Chondrocyte (in vitro differentiated cells): ENCODE data around the gene PDZRN3. TPM values are rescaled to one million over a fixed set of nuclear protein-coding genes. Genes with fewer than 3 reads are reported as not detected.

Source experiments
- DNase-seq: peaks from one replicate; pipeline ENCODE4 v3.0.0; 2021; ENCODE audit warnings: mixed read lengths, low spot score
- H3K27ac Mint-ChIP-seq: one replicate; pipeline ENCODE4 v1.8.0; 2021; ENCODE audit warnings: mild to moderate bottlenecking, moderate library complexity, mixed read lengths; ENCODE audit not compliant: unreplicated experiment
- H3K27me3 Mint-ChIP-seq: 2 replicates; pipeline ENCODE4 v1.8.0; 2021; ENCODE audit warnings: low read depth, mixed read lengths
- H3K36me3 Mint-ChIP-seq: 2 replicates; pipeline ENCODE4 v1.8.0; 2021; ENCODE audit warnings: low read depth, mixed read lengths
- H3K4me1 Mint-ChIP-seq: 2 replicates; pipeline ENCODE4 v1.8.0; 2021; ENCODE audit warnings: low read depth, mild to moderate bottlenecking, mixed read lengths
- H3K4me3 Mint-ChIP-seq: one replicate; pipeline ENCODE4 v1.8.0; 2021; ENCODE audit warnings: mild to moderate bottlenecking, moderate library complexity, mixed read lengths; ENCODE audit not compliant: unreplicated experiment
- H3K9me3 Mint-ChIP-seq: 2 replicates; pipeline ENCODE4 v1.8.0; 2021; ENCODE audit warnings: low read depth, mixed read lengths
- total RNA-seq: library from RNA; stranded (reverse); gene quantifications from 3 replicates; pipeline ENCODE4 v1.2.1, GENCODE V29; 2021
- TF ChIP-seq, protein P1 (sequence below): fragments of 200-600 bp; sonication (generic); IDR thresholded peaks from 2 replicates; pipeline ENCODE4 v1.5.0; 2021; ENCODE audit warnings: antibody characterized with exemption, mild to moderate bottlenecking, moderate library complexity

PDZRN3 gene
- total RNA-seq, 1 donor from 2014 or later, result 19.4 TPM

- Mint-ChIP-seq H3K27ac (peak overlapping the region; percentile 86), H3K27me3 (no peaks in the 10 kb centered on the region), H3K36me3 (peaks cover 4% of the 10 kb centered on the region), H3K4me1 (peaks cover 36% of the 10 kb centered on the region), H3K9me3 (peaks cover 4% of the 10 kb centered on the region), H3K4me3 (no peak overlapping the region)
- DNase-seq, result no peak
- TF ChIP-seq, protein P1, sequence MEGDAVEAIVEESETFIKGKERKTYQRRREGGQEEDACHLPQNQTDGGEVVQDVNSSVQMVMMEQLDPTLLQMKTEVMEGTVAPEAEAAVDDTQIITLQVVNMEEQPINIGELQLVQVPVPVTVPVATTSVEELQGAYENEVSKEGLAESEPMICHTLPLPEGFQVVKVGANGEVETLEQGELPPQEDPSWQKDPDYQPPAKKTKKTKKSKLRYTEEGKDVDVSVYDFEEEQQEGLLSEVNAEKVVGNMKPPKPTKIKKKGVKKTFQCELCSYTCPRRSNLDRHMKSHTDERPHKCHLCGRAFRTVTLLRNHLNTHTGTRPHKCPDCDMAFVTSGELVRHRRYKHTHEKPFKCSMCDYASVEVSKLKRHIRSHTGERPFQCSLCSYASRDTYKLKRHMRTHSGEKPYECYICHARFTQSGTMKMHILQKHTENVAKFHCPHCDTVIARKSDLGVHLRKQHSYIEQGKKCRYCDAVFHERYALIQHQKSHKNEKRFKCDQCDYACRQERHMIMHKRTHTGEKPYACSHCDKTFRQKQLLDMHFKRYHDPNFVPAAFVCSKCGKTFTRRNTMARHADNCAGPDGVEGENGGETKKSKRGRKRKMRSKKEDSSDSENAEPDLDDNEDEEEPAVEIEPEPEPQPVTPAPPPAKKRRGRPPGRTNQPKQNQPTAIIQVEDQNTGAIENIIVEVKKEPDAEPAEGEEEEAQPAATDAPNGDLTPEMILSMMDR, result no peak
Observed at GRCh38 chr3:73548436-73548835, 76.3 kb downstream of the PDZRN3 start.

DNA sequence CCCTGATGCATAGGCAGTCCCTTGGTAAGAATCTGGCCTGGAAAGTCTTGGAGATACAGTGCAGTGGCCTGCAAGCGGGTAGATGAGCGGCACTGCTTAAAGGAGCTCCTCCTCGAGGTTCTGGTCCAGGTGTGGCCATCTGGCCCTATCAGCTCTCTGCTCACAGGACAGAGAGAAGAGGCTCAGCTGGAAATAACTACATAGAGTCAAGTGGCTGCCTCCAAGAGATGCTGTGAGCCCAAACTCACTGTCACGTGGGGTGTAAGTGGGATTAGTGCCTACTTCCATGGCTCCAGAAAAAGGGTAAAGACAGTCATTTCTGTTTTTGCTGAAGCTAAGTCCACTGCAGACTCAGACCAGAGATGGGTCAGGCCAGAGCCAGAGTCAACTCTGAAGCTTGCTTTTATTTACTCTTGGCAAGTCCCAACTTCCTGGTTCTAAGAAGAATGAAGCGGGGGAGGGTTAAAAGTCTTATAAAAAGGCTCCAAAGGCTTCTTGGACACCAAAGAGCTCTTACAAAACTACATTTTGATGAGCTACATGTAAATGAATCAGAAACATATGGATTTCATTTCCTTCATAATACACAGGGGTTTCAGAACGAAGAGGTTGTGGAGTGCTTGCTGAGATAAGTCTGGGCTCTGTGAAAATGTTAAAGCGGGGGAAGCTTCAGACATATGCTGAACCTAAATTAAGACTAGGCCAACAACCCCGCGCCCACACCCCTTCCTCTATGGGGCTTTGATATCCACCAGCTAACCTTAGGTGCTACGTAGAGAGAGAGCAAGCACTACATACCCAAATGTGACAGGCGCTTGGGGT is 77.1 kb downstream of the PDZRN3 start:
- TF ChIP-seq, protein P1, result no peak
- H3K4me1 Mint-ChIP-seq, result peaks cover 39% of the 10 kb centered on the region
- DNase-seq, result no peak

DNA sequence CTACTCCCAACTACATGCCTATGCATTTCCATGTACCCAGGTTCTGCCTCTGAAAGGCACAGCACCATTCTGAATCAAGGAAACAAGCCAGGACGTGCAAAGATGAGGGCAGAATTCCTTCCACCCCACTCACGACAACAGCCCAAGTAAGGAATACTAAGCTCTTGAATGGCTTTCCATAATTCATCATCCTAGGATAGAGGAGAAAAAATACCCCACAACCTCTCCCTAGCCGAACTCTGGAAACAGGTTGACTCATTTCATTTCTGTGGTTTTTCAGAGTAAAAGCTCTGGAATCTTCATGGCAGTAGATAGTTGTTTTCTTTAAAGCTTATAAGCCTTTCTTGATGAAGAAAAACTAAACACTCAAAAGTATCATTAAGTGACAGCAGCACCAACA is 77.8 kb downstream of the PDZRN3 start:
- peaks cover 2% of the 10 kb centered on the region for H3K36me3 Mint-ChIP-seq
- no peaks in the 10 kb centered on the region for H3K27me3 Mint-ChIP-seq
- peaks cover 38% of the 10 kb centered on the region for H3K4me1 Mint-ChIP-seq
- peaks cover 4% of the 10 kb centered on the region for H3K9me3 Mint-ChIP-seq
- H3K4me3 Mint-ChIP-seq, result no peak overlapping the region
- no peak for DNase-seq
- H3K27ac Mint-ChIP-seq, result peak overlapping the region; percentile 86
- TF ChIP-seq, protein P1, result no peak

More for the DNA sequence above, 77.1 kb downstream of the PDZRN3 start:
- no peaks in the 10 kb centered on the region for H3K27me3 Mint-ChIP-seq
- H3K36me3 Mint-ChIP-seq, result peaks cover 2% of the 10 kb centered on the region
- H3K27ac Mint-ChIP-seq, result peak overlapping the region; percentile 86
- H3K4me3 Mint-ChIP-seq, result no peak overlapping the region
- H3K9me3 Mint-ChIP-seq, result peaks cover 4% of the 10 kb centered on the region

- Mint-ChIP-seq H3K36me3 (no peaks in the 10 kb centered on the region), H3K4me3 (no peak overlapping the region), H3K27me3 (no peaks in the 10 kb centered on the region), H3K27ac (no peak overlapping the region), H3K9me3 (peaks cover 2% of the 10 kb centered on the region), H3K4me1 (peaks cover 42% of the 10 kb centered on the region)
- no peak for DNase-seq
- TF ChIP-seq, protein P1, result no peak
Observed at GRCh38 chr3:73543412-73543811, 81.3 kb downstream of the PDZRN3 start.

DNA sequence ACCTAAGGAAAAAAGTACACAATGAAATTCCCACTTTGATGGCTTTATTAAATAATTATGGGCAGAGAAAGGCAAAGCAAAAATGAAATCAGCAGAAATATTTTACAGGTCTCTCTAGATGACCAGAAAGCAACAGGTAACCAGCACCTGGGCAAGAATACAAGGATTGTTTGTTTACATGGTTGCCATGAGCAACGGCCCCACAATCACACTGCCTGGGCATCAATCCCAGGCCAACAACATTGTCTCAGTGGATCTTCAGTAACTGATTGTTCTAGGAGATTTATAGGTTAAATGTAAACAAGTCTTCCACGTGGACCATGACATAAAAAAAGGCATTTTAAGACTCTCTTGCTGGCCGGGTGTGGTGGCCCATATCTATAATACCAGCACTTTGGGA is 82.6 kb downstream of the PDZRN3 start:
- Mint-ChIP-seq H3K4me3 (no peak overlapping the region), H3K4me1 (peaks cover 35% of the 10 kb centered on the region)

More for the DNA sequence above, 82.6 kb downstream of the PDZRN3 start:
- TF ChIP-seq, protein P1, result no peak
- no peak overlapping the region for H3K27ac Mint-ChIP-seq
- no peak for DNase-seq
- H3K9me3 Mint-ChIP-seq, result peaks cover 2% of the 10 kb centered on the region
- no peaks in the 10 kb centered on the region for H3K27me3 Mint-ChIP-seq
- no peaks in the 10 kb centered on the region for H3K36me3 Mint-ChIP-seq
